SKM-1 treated with dmso at 0.1 percent for 144 hours (cell line): Measurements from ENCODE around the gene PRRC2B.
A peak's percentile ranks its signal among the peaks of the same experiment; 100 is the strongest.
"Not testable (repeated sequence)": the region's sequence is repeated elsewhere in the genome, so short reads cannot be mapped to it uniquely, and the experiment has no call there.

Experiments used
- DNase-seq: peaks from one replicate; lab custom pipeline; 2025; ENCODE audit not compliant: unreplicated experiment; lab: John Stamatoyannopoulos, UW

The PRRC2B gene

DNA sequence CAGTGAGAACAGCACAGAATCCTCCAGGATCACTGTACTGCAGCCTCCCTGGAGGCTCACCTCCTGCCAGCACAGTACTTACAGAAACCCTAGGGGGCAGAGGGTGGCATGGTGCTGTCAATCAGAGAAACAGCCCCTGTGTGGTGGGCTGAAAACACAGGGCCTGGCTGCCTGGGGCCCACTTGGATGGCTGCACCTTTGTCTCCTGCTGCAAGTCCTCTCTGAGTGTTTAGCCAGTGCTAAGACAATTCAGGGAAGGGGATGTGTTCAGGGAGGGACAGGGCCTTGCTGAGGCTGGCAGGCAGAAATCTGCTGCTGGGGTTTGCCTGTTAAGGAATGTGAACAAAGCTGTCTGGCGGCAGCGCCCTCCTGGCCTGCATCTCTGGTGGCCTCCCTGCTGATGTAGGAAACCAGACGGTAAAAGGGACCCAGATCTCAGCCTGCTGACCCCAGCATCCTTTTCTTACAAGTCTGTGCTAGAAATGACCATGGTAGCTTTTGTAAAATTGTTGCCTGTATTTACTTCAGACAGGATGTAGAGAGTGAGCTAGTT lies 39.5 kb downstream of the PRRC2B start:
- DNase-seq, result no peak

DNA sequence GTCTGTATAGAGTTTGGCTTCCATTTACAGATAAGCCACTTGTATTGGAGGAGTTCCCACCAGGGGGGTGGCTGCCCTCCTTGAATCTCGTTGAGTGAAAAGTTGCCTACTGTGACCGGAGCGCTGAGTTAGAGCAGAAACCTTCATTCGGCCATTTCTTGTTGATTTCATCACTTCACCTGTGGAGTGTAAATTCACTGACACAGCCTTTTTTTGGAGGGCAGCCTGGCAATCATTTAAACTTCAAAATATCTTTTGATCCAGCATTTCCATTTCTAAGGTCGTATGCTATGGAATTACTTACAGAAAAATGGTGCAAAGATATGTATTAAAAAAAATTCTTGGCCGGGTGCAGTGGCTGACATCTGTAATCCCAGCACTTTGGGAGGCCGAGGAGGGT lies 40.8 kb downstream of the PRRC2B start:
- no peak for DNase-seq

GRCh38 chr9:131436376-131436775 lies 42.5 kb downstream of the PRRC2B start:
- DNase-seq, result no peak

GRCh38 chr9:131436865-131437271 lies 43.0 kb downstream of the PRRC2B start:
- no peak for DNase-seq

DNA sequence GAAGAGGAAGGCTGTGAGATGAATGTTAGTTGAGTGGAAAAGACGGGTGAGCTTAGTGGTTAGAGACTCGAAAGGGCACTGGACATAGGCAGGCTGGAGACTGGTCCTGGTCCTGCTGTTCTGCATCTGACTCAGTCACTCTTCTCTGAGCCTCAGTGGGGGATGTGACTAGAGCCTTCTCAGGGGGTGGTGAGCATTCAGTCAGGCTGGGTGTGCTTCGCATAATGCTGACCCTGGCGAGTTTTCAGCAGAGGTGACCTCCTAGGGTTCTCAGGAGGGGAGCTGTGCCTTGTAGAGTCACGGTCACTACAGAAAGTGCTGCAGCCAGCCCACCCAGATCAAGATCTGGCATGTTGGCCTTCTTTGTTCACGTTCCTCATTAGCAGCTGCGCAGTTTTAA lies 44.3 kb downstream of the PRRC2B start:
- no peak for DNase-seq

GRCh38 chr9:131439224-131439623 lies 45.3 kb downstream of the PRRC2B start:
- no peak for DNase-seq

DNA sequence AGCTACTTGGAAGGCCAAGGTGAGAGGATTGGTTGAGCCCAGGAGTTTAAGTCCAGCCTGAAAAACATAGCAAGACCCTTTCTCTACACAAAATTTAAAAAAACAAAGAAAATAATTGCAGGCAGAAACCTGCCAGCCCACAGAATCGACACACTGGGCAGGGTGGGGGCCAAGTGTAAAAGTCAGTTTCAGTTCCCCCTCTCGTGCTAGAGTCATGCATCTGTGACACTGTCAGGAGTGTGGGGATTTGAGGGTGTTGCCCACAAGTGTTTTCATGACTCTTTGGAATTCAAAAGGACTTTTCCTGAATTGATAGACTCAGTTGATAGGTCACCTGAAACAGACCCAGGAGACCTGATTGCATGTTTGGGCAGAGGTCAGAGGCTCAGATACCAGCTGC lies 47.6 kb downstream of the PRRC2B start:
- no peak for DNase-seq

GRCh38 chr9:131442351-131442750 lies 48.5 kb downstream of the PRRC2B start:
- DNase-seq, result no peak

DNA sequence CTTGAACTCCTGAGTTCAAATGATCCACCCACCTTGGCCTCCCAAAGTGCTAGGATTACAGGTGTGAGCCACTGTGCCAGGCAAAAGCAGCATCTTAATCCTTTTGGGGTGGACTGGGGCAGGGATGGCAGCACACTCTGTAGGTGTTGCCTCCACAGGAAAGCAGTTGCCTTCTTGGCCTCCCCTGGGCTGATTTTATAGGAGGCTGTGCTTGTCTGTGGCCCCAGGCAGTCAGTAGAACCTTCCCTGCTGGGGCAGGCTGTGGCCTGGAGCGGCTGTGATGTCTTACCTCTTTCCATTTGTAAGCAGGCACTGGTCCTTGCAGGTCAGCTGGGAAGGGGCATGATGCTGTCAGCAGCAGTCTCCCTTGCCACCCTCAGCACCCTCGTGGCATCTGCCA lies 49.8 kb downstream of the PRRC2B start:
- DNase-seq, result no peak

DNA sequence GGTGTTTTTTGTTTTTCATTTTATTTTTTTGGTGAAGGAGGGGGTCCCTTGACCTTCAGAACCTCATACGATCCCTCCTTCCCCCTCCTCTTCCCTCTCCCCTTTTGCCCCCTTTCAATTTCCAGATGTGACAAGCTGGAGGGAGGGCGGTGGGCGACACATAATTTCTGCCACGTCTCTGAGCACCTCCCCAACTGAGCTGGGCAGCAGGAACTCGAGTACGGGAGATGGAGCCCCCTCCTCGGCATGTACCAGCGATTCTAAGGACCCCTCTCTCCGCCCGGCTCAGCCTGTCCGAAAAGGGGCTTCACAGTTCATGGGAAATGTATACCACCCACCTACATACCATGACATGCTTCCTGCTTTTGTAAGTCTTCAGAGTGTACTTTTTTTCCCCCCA lies 52.4 kb downstream of the PRRC2B start:
- DNase-seq, result no peak

GRCh38 chr9:131447148-131447547 lies 53.3 kb downstream of the PRRC2B start:
- DNase-seq, result no peak

GRCh38 chr9:131447600-131447999 lies 53.7 kb downstream of the PRRC2B start:
- no peak for DNase-seq

- DNase-seq, result no peak
These were observed 54.9 kb downstream of the PRRC2B start for GRCh38 chr9:131448818-131449217.

DNA sequence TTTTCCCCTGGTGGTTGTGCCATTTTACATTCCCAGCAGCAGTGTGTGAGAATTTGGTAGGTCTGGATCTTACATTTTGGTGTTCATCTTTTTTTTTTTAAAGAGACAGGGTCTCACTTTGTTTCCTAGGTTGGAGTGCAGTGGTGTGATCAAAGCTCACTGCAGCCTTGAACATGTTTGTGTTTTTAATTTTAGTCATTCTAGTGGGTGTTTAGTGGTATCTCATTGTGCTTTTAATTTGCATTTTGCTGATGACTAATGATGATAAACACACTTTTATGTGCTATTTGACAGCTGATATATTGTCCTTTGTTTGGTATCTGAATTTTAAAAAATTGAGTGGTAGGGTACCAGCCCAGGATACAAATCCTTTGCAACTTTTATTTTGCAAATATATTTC lies 55.4 kb downstream of the PRRC2B start:
- no peak for DNase-seq

DNA sequence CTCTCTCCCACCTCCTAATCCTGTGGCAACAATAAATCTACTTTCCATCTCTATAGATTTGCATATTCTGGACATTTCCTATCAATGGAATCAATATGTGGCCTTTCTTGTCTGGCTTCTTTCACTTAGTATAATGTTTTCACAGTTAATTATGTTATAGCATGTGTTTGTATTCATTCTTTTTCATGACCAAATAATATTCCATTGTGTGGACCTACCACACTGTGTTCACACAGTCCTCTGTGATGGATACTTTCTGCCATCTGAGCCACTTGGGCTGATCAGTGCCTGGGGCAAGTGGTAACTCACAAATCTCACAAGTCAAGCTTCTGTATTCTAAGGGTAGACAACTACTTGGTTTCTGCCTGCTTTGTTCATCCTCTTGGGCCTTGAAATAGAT lies 60.1 kb downstream of the PRRC2B start:
- DNase-seq, result no peak

DNA sequence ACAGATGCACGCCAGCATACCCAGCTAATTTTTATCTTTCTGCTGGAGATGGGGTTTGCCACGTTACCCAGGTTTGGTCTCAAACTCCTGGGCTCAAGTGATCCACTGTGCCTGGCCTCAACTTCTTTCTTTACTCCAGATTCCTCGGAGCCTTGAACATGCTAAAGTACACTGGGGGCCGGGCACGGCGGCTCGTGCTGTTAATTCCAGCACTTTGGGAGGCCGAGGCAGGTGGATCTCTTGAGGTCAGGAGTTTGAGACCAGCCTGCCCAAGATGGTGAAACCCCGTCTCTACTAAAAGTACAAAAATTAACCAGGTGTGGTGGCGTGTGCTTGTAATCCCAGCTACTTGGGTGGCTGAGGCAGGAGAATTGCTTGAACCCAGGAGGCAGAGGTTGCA lies 61.8 kb downstream of the PRRC2B start:
- DNase-seq, result not testable (repeated sequence)

DNA sequence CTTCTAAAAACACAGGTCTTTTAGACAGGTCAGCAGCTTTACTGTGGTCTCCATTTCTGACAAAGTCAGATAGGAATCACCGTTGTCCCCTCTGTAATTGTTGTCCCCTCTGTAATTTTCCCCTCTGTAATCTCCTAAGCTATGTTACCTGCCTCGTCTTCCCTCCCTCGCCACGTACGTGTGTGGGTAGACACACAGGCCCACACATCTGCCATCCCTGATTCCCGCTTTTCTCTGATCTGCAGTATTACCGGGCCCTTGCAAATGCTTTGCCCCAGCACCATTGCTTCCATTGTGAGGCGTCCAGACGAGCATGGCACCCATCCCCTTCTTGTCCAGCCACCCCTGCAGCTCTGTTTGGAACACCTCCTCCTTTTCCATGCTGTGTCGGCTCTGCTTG lies 63.9 kb downstream of the PRRC2B start:
- DNase-seq, result no peak

GRCh38 chr9:131459056-131459455 lies 65.2 kb downstream of the PRRC2B start:
- DNase-seq, result no peak

GRCh38 chr9:131461166-131461565 lies 67.3 kb downstream of the PRRC2B start:
- DNase-seq, result no peak

DNA sequence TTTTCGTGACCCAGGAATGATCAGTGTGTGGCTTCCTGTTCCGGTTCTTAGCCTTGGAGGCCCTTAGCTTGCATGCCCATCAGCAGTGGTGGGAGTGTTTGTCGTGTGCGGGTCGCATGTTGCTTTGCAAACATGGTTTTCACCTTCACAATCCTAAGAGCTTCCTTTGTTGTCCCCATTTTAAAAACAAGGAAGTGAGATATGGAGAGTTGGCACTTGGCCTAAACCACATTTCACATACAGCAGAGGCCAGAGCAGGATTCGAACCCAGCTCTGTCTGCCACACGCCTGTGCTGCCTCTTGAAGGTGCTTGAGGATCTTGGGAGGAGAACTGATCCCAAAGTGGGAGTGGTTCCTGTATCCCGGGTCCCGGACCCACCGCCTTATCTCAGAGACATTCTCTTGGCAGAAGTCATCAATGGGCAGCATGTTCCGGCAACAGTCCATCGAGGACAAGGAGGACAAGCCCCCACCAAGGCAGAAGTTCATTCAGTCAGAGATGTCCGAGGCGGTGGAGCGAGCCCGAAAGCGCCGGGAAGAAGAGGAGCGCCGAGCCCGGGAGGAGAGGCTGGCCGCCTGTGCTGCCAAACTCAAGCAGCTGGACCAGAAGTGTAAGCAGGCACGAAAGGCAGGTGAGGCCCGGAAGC lies 70.6 kb downstream of the PRRC2B start:
- peak; percentile 2 for DNase-seq

GRCh38 chr9:131465401-131465800 lies 71.5 kb downstream of the PRRC2B start:
- DNase-seq, result no peak

DNA sequence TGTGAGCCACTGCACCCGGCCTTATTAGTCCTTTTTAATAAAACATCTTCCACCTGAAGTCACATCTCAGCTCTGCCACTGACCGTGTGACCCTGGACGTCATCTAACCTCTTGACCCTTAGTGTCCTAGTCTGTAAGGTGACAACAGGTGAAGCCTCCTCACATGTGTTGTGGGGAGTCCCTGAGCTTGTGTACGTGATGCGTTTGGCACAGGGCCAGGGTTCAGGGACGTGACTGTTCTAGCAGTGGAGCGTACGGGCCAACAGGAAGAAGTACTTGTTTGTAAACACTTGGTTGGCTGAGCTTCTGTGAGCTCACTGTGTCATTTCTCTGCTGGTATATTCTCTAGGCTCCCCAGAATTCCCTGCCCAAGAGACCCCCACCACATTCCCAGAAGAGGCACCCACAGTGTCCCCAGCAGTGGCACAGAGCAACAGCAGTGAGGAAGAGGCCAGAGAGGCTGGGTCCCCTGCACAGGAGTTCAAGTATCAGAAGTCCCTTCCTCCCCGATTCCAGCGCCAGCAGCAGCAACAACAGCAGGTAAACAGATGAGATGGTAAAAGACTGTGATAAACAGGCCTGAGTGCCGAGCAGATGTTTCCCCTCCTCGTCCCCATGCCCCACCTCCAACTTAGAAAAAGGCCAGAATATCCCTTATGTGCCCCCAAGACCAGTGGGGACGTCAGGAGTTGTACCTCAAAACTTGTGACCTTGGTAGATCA lies 73.5 kb downstream of the PRRC2B start:
- DNase-seq, result no peak

DNA sequence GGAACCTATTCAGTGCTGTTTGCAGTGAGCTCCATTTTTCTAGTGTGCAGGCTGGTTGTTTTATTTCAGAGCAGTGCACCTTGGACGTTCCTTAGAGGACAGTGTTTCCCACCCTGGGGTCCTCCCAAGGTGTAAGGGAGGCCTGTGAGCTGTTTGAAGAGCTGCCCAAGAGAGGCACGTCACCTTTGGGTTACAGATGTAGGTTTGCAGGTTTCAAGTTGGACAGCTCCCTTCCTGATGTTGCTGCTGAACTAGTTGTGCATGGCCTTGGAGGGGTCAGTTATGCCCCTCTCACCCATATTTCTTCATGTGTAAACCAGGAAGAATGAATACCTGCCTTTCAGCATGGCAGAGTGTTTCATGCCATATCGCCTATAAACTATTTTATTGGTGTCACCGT lies 74.1 kb downstream of the PRRC2B start:
- DNase-seq, result no peak
